ENCODE results near the gene CLEC7A. TPM values are rescaled to one million over a fixed set of nuclear protein-coding genes. Genes with fewer than 3 reads are reported as not detected.

The CLEC7A gene
- polyA plus RNA-seq, 3 donors = 1.1 to 2.1 (median 1.9) TPM

DNA sequence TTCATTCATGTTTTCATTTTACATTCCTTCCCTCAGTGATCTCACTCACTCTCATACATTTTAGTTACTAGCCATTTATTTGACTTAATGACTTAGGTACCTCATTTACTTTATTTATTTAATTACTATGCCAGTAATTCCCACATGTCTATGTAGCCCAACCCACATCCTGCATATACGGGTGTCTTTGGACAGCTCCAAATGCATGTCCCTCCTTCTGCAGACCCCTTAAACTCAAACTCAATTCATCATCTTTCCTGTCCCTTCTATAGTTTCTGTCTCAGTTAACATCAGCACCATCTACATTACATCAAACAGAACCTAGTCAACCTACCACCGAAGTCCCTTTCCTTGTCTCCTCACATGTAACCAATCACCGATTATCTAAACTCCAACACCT is 34.0 kb downstream of the CLEC7A start:
- no peak for DNase-seq

DNA sequence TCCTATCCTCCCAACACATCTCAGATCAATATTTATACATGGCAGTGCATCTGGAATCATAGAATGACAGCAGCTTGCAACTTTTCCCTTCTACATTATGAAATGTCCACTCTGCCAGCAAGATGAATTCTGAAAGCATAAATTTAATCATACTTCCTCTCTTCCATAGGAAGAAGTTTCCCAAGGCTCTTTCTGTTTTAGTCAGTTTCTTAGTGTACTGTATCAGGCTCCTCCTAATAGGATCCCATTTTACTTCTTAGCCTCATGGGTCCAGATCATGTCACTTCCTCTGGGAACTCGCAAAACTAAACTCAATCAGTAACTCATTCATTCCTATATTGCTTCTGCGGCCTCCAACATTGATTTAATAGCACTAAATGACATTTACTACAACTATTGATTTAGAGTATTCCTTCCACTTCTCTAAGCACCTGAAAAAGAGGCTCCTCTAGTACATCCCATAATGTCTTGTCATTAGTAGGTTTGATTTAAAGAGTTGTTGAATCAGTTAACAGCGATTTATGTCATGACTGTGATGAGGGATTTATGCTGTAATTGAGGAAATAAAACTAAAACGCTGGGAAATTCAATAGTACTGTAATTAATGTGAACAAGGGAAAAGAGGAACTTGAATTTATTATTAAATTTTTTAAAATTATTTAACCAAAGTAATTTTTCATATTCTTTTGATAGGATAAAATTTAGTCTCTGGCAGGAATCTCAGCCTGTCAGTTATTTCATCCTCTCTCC is 35.2 kb downstream of the CLEC7A start:
- no peak for DNase-seq

DNA sequence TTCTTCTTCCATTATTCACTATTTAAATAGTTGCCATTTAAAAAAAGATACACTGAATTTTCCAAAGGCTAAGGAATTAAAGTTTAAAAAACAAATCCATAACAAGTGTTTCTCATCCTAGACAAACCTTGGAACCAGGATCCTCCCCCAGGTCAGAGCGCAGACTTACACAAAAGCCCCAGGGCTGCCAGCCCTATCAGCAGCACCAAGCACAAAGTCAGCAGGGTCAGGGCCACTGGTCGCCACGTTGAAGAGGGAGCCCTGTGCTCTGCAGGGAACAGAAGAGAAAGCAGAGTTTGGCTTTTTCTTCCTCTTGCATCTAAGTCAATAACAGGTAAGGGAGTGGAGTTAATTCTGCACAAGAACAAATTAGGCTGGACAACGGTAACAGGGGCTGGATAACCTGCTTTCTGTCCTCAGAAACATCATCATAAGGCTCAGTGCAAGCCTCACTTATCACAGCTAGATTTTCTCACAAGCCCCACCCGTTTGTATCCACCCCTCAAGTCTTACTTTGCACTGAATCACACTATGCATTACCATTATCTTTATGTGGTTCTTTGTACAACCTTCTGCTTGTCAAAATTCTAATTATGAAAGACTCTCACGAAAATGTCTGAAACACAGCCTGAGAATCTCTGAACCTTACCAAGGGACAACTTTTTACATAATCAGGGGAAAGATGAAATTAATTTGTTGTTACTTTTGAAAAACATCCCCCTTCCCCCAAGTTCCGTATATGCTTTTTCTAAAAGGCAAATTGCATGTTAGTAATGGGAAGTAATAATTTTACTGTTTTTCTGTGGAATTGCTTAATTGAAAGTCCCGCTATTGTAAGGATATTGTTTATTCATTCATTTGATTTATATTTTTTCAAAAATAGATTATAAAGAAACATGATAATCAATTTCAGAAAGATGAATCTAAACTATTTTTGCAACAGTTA is 40.8 kb downstream of the CLEC7A start:
- no peak for DNase-seq

DNA sequence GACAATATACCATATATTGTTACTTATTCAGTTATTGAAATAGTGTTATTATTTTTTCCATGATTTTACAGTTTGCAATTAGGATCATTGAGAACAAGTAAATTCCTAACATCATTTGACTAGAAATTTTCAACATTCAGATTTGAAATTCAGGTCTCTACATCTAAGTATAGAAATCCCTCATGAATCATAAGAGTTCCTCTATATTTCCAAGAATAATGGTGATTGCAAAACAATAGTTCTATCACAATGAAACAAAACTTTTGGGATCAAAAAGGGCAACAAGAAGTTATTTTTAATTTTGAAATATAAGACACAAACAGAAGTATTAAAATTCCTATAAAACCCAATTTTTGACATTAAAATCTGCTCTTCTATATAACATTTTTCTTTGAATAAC is 42.0 kb downstream of the CLEC7A start:
- DNase-seq = no peak

DNA sequence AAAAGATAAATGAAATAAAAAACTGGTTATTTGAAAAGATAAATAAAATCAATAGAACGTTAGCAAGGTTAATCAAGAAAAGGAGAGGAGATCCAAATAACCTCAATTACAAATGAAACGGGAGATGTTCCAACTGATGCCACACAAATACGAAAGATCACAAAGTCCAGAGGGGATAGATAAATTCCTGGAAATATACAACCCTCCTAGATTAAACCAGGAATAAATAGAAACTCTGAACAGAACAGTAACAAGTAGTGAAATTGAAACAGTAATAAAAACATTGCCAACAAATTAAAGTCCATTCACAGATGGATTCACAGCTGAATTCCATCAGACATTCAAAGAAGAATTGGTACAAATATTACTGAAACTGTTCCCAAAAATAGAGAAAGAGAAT is 43.6 kb downstream of the CLEC7A start:
- no peak for DNase-seq

DNA sequence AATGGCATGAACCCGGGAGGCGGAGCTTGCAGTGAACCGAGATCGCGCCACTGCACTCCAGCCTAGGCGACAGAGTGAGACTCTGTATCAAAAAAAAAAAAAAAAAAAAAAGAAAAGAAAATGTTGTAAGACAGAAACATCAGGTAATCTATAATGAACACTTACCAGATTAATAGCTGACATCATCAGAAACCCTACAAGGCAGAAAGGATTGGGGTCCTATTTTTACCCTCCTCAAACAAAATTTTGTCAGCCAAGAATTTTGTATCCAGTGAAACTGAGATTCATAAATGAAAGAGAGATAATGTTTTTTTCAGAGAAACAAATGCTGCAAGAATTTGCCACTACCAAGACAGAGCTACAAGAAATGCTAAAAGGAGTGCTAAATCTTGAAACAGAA is 45.3 kb downstream of the CLEC7A start:
- no peak for DNase-seq

DNA sequence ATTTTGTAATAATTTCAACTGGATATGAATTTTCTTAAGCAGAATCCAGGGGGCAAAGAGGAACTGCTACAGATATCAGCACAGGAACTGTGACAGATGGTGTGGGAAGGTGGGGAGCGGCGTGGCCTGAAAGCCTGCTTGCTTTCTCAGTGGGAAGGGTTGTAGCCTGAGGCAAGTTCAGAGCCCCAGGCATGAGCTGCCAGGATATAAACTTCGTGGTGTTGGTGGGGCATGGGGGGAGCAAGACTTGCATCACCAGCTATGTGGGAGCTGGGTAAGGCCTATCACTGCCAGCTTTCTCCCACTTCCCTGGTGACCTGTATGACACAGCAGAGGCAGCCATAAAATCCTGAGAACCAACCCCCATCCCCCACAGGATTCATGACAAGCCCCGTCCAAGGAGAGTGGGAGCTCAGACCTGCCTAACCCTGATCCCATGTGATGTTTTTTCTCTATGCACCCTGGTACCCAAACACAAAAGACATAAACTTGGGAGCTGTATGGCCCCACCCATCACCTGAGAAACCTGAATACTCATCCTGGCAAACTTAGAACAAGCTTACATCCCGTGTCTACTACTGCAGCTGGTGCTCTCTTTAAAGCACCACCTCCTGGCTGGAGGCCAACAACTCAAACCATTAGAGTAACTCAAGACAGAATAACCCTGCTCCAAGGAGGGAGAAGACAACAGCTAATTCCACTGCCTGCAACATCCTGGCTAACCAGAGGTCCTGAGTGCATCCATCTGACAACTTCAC is 47.7 kb downstream of the CLEC7A start:
- no peak for DNase-seq

DNA sequence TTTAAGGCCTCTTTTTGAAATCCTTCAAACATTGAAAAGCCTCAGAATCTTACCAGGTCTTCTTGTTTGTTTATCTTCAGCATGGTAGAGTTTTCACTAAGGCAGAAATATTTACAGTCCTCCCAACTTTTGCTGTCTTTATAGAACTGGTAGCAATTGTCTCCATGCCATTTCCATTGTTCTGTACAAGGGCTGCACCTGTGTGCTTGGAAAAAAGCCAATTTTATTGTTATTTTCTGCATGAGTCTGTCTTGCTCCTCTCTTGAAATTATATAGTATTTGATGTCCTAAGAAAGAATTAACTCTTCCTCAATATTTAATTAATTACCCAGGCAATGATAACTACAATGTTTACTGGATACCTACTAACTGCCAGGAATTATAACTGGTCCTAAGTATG is 54.5 kb downstream of the CLEC7A start:
- no peak for DNase-seq

DNA sequence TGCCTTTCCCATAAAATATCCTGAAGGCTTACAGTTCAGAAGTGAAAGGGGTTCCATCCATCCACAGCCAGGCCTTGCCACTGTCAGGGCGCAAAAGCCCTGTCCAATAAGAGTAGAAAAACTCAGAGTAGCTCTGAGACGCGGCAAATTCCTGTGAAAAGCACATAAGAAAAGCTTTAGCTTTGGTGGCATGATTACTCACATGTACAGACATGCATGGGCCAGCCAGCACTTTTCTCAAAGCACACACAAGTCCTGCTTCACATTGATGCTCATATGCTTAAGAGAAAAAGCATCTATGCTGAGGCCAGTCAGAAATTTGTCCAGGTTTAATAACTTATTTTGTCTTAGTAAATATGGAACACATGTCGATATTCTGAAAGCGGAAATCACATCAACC is 56.7 kb downstream of the CLEC7A start:
- no peak for DNase-seq

DNA sequence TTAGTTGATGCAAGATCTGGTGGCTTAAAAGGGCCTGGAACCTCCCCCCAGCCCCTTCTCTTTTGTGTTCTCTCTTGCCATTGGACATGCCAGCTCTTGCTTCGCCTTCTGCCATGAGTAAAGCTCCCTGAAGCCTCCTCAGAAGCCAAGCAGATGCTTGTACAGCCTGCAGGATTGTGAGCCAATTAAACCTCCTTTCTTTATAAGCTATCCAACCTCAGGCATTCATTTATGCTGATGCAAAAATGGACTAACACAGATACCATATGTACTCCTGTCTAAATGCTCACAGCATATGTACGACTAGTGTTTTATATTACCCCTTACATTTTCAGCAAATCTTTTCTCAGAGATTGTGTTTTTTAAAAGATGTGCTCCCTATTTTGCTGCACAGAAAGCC is 57.9 kb downstream of the CLEC7A start:
- DNase-seq = no peak

DNA sequence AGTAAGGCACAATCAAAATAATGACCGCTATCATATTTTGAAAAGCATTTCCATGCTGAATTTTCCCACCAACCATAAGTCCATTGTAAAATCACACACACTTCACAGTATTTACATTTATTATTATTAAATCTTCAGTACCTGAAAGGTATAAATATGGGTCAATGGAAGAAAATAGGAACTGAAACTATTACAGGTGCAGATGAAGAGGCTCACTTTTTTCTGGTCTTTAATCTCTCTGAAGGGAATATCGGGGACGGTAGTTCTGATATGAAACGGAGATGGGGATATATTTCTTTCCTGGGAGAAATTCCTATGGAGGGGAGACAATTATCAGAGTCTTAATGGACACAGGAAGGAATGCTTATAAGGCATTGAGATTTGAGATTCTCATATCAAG is 59.6 kb downstream of the CLEC7A start:
- no peak for DNase-seq

DNA sequence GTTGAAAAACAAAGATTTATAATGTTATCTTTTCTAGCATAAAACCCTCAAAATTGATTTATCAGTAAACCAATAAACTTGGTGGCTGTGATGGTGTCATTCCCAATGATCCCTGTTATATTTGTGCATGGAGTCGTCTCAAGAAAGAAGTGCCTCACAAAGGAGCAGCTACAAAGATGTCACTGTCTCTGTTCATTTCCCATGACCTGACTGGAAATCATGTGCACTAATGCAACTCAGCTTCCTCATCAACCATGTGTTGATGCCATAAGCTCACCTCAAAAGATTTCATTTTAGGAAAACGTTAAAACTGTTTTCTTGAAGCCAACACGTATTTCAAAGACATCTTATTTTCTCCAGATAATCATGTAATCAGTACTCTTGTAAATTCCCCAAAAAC is 60.0 kb downstream of the CLEC7A start:
- no peak for DNase-seq

DNA sequence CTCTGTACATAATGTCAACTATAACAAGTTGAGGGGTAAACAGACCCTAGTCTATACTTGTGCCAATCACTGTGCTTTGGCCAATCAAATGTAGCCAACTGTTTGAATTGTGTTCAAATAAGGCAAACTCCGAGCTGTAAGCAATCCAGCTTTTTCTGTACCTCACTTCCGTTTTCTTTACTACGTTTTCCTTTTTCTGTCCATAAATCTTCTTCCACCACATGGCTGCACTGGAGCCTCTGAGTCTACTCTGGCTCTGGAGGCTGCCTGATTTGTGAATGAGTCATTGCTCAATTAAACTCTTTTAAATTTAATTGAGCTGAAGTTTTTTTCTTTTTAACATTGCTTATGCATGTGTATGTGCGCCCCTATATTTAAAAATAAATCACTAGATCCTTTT is 60.9 kb downstream of the CLEC7A start:
- no peak for DNase-seq

DNA sequence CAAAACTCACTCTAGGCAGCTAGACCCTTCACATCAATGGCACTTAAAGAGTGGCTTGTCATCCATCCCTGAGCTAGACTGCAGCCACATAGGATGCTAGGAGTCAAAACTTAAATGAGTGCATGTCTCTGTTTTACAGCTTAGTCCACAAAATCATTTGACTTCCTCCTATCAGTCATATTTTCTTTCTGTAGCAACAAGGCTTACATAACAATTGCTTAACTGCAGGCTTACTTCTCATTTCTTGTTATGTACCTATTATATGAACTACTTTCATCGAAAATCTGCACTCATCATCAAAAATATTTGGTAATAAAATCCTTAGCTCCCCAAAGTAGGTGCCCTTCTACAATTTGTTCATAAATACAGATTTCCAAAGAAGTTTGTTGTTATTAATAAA is 61.4 kb downstream of the CLEC7A start:
- no peak for DNase-seq

DNA sequence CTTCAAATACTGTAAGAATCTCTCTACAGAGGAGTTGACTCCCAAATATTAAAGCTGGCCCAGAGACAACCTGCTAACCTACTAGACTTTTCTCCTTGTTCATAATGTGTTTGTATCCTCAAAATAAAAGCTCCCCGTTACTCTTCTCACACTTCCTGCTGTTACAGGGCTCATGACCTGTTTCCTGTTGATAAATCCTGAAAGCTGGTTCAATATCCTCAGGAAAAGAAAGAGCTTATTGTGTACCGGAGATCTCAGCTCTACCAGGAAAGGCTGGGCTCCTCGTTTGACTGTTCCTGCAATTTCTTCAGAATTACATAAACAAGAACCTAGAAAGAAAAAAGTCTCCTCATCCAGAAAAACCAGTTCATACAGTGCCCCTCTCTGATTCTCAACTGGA is 62.1 kb downstream of the CLEC7A start:
- no peak for DNase-seq

DNA sequence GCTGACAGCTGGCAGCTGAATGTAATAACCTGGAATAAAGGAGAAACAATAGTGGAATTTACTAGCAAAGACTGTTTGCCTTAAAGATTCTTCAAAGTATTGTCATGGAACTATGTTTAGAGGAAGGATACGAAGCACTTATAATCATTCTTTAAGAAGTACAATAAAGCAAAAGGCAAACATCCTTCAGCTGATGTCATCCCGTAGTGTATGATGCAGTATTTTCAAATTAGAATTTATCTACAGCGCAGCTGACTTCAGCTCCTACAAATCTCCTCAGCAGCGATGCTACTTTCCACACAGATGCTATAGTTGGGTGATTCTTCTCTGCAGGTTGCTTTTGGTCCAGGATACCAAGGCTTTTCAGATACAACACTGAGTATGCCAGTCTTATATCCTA is 62.7 kb downstream of the CLEC7A start:
- no peak for DNase-seq

Other genes starting within 250 kb of the CLEC7A start
- not detected for gene KLRF2, start 248.7 kb downstream of the CLEC7A start, polyA plus RNA-seq (ENCODE audit: insufficient read length in 3 of 3)
- gene CLEC2A, start 197.8 kb downstream of the CLEC7A start, polyA plus RNA-seq (ENCODE audit: insufficient read length in 3 of 3) = not detected
- 1 to 10 TPM in 1 of 3 donors, under 1 TPM in 2; 0.55 to 2.2 (median 0.96) TPM for gene CLEC12A, start 158.8 kb downstream of the CLEC7A start, polyA plus RNA-seq (ENCODE audit: insufficient read length in 3 of 3)
- gene CLEC1B, start 131.1 kb downstream of the CLEC7A start, polyA plus RNA-seq (ENCODE audit: insufficient read length in 3 of 3) = 1 to 10 TPM in 2 of 3 donors, under 1 TPM in 1; 0.86 to 1.6 (median 1.2) TPM
- under 1 TPM in 1 of 3 donors, not detected in 2; 0.10 TPM for gene CLEC12B, start 119.6 kb downstream of the CLEC7A start, polyA plus RNA-seq (ENCODE audit: insufficient read length in 3 of 3)
- gene CLEC9A, start 99.5 kb downstream of the CLEC7A start, polyA plus RNA-seq (ENCODE audit: insufficient read length in 3 of 3) = under 1 TPM in 2 of 3 donors, not detected in 1; 0.26 to 0.31 TPM
- 1 to 10 TPM; 2.5 to 4.2 (median 3.4) TPM for gene CLEC1A, start 31.2 kb downstream of the CLEC7A start, polyA plus RNA-seq (ENCODE audit: insufficient read length in 3 of 3)
- 1 to 10 TPM; 1.3 to 1.4 (median 1.3) TPM for gene OLR1, start 41.9 kb upstream of the CLEC7A start, polyA plus RNA-seq (ENCODE audit: insufficient read length in 3 of 3)
- 100 to 1,000 TPM; 121 to 183 (median 138) TPM for gene TMEM52B, start 48.8 kb upstream of the CLEC7A start, polyA plus RNA-seq (ENCODE audit: insufficient read length in 3 of 3)
- gene GABARAPL1, start 82.7 kb upstream of the CLEC7A start, polyA plus RNA-seq (ENCODE audit: insufficient read length in 3 of 3) = 10 to 100 TPM; 60.9 to 80.7 (median 72.0) TPM
- under 1 TPM; 0.24 to 0.65 (median 0.47) TPM for gene KLRD1, start 177.7 kb upstream of the CLEC7A start, polyA plus RNA-seq (ENCODE audit: insufficient read length in 3 of 3)